LoVo (cell line): ENCODE data around the gene KLF3.

Source experiments
- DNase-seq: peaks from one replicate; pipeline ENCODE4 v3.0.0-alpha.2; 2016; ENCODE audit warnings: low spot score

KLF3 gene

GRCh38 chr4:38743866-38744265 is 79.9 kb downstream of the KLF3 start:
- DNase-seq: no peak

DNA sequence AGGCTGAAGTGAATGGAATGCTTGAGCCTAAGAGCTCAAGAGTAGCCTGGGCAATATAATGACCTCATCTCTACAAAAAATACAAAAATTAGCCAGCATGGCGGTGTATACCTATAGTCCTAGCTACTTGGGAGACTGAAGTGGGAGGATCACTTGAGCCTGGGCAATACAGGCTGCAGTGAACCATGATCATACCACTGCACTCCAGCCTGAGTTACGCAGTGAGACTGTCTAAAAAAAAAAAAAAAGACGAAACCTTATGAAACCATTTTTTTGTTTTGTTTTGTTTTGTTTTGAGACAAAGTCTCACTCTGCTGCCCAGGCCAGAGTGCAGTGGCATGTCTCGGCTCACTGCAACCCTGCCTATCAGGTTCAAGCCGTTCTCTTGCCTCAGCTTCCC is 81.9 kb downstream of the KLF3 start:
- no peak for DNase-seq

GRCh38 chr4:38747629-38748028 is 83.6 kb downstream of the KLF3 start:
- DNase-seq: no peak

GRCh38 chr4:38749336-38749735 is 85.3 kb downstream of the KLF3 start:
- no peak for DNase-seq
